Prostate gland (tissue), 2 donors: ENCODE results near the gene GPRC5D.

Experiments
- POLR2A ChIP-seq: fragments of 450-650 bp; IDR thresholded peaks from one replicate; pipeline ENCODE4 v1.6.1; 2016; ENCODE audit warnings: antibody characterized with exemption, mild to moderate bottlenecking
- POLR2AphosphoS5 ChIP-seq: sonication (generic); formaldehyde crosslinking; IDR thresholded peaks from one replicate; pipeline ENCODE4 v1.6.1; 2017; ENCODE audit warnings: antibody characterized with exemption
- TF ChIP-seq, protein P1 (sequence below), 4 experiments: fragments of 200-600 bp in 2 of 4; fragments of 450-650 bp in 2 of 4; sonication (generic) in 2 of 4; IDR thresholded peaks; 1 replicate in 3 of 4; 2 replicates in 1 of 4; pipeline ENCODE4 v1.5.1; 2016 to 2019; ENCODE audit warnings: antibody characterized with exemption in 4 of 4, mild to moderate bottlenecking in 2 of 4, moderate library complexity in 2 of 4

DNA sequence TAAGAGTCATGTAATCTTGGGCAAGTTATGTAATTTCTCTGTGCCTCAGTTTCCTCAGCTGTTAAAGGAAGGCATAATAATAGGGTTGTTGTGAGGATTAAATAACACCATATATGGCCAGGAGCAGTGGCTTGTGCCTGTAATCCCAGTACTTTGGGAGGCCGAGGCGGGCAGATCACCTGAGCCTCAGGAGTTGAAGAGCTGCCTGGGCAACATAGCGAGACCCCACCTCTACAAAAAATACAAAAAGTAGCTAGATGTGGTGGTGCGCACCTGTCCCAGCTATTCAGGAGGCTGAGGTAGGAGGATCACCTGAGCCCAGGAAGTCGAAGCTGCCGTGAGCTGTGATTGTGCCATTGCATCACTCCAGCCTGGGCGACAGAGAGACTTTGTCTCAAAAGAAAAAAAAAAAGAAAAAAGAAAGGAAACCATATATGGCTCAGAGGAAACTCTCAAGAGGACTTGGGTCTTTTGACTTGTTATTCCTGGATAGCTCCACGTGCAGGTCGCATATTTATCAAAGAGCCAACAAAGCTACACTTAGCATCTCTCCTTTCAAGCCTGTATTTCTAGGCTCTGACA is 53.7 kb downstream of the GPRC5D start:
- TF ChIP-seq POLR2AphosphoS5 = no peak
- TF ChIP-seq, protein P1, sequence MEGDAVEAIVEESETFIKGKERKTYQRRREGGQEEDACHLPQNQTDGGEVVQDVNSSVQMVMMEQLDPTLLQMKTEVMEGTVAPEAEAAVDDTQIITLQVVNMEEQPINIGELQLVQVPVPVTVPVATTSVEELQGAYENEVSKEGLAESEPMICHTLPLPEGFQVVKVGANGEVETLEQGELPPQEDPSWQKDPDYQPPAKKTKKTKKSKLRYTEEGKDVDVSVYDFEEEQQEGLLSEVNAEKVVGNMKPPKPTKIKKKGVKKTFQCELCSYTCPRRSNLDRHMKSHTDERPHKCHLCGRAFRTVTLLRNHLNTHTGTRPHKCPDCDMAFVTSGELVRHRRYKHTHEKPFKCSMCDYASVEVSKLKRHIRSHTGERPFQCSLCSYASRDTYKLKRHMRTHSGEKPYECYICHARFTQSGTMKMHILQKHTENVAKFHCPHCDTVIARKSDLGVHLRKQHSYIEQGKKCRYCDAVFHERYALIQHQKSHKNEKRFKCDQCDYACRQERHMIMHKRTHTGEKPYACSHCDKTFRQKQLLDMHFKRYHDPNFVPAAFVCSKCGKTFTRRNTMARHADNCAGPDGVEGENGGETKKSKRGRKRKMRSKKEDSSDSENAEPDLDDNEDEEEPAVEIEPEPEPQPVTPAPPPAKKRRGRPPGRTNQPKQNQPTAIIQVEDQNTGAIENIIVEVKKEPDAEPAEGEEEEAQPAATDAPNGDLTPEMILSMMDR (IDR thresholded peaks at IDR 0.05) = no peak
- TF ChIP-seq POLR2A = no peak
